Stimulated activated CD4-positive, alpha-beta T cell treated with anti-CD3 and anti-CD28 coated beads, Interleukin-1b, Interleukin-23, amount 100 ng/mL, for 4 hours (primary cell): ENCODE results near the gene SNAPC2.
"Not testable (repeated sequence)": the region's sequence is repeated elsewhere in the genome, so short reads cannot be mapped to it uniquely, and the experiment has no call there.

Source experiments
- DNase-seq, 2 donors: peaks; one replicate each; pipeline ENCODE4 v3.0.0-alpha.2; 2020; ENCODE audit warnings: low read depth in 2 of 2

Gene SNAPC2

DNA sequence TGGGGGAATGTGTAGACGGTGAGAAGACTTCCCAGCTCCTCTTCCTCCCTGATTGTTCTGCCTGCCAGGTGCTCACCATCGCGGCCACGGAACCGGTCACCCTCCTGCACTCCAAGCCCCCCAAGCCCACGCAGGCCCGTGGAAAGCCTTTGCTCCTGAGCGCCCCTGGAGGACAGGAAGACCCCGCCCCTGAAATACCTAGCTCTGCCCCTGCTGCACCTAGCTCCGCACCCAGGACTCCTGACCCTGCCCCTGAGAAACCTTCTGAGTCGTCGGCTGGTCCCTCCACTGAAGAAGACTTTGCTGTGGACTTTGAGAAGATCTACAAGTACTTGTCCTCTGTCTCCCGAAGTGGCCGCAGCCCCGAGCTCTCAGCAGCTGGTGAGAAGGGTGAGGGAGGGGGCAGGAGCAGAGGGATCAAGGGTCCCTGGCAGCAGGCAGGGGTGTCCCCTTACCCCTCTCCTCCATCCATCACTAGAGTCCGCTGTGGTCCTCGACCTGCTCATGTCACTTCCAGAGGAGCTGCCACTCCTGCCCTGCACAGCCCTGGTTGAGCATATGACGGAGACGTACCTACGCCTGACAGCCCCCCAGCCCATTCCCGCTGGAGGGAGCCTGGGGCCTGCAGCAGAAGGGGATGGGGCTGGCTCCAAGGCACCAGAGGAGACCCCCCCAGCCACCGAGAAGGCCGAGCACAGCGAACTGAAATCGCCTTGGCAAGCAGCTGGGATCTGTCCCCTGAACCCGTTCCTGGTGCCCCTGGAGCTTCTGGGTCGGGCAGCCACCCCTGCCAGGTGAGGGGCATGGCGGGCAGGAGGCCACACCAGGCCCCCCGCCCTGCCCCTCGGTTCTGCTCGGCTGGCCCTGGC is 2.1 kb downstream of the SNAPC2 start:
- DNase-seq: no peak

DNA sequence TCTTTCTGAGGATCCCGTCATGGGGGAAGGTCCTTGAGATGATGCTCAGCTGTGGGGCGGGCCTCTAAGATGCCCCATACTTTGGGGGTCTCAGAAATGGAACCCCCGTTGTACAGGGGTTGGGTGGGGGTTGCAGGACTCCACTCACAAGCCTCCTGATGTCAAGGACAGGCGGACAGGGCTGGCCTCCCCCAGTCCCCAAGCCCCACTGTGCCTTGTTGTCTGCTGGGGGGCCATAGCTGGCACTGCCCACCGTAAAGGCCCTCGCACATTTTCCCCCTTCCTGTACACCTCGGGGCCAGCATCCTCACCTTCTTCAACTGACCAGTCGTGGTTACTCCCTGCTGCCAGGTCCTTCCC is 2.7 kb downstream of the SNAPC2 start:
- no peak for DNase-seq

DNA sequence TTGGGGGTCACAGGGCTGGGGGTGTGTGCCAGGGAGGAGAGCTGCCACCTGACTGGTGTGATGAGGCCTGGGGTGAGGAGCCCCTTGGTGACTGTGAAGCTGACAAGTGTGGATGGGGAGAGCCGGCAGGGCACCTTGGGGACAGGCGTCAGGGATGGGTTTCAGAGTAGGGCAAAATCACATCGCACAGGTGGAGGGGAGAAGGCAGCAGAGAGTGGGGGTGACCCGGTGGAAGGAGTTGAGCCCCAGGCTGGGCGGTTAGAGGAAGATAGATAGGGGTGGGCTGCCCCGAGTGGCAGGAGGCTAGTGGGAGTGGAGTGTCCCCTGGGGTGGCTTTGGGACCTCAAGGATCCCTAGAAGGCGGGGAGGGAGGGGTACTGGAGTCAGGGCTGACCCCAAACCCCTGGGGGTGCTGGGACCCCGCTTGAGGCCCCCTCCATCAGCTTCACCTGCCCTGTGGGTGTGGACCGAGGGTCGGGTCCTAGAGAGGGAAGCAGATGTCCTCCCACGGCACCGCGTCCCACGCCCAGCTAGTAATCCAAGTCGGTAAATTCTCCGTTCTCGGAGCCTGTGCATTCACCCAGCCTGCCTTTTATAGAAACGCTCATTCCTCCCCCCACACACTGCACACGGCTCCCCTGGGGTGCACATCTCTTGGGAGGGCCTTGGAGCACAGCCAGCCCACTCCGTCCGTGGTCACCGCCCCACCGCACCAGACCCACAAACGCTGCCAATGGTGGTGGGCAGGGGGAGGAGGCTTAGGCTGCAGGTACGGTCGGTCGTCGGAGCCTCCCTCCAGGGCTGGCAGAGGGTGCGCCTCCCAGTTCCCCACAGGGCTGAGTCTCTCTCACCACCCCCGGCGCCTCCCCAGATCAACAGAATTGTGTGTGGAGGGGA is 3.4 kb downstream of the SNAPC2 start:
- no peak for DNase-seq

DNA sequence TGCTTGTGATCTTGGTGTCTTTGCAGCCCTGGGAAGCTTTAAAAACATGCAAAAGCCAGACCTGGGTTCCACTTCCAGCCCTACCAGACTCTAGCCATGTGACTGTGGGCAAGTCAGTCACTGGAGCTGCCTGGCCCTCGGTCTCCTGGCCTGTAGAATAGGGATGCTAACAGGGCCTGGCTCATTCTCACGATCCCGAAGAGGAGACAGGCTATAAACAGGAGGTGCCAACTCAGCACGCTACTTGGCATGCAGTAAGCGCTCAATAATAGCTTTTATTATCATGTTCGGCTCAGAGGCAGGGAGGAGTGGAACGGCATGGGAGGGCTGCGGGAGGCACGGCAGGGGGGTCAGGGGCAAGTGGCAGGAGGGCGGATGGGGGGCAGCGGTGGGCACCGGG is 4.1 kb downstream of the SNAPC2 start:
- DNase-seq: no peak

DNA sequence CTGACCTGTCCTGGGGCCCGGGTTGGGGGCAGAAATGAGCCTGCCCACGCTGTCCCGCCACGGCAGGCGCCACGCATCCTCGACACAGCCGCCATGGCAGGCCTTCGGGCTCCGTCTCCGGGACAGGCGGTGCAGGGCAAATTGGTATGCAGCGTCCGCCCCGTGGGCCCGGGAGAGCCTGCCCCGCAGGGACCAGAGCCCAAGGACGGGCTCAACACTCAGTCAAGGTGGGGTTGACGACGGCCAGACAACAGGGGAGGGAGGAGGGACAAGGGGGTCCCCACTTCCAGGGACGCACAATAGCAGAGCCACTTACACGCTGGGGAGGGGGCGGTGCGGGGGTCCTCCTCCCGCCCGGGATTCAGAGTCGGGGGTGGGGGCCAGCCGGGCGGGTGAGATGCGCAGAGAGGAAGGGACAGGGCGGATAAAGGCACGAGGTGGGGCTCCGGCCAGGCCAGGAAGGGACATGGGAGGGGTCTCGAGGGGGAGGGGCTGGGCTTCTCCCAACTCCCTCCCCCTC is 4.6 kb downstream of the SNAPC2 start:
- DNase-seq: no peak

DNA sequence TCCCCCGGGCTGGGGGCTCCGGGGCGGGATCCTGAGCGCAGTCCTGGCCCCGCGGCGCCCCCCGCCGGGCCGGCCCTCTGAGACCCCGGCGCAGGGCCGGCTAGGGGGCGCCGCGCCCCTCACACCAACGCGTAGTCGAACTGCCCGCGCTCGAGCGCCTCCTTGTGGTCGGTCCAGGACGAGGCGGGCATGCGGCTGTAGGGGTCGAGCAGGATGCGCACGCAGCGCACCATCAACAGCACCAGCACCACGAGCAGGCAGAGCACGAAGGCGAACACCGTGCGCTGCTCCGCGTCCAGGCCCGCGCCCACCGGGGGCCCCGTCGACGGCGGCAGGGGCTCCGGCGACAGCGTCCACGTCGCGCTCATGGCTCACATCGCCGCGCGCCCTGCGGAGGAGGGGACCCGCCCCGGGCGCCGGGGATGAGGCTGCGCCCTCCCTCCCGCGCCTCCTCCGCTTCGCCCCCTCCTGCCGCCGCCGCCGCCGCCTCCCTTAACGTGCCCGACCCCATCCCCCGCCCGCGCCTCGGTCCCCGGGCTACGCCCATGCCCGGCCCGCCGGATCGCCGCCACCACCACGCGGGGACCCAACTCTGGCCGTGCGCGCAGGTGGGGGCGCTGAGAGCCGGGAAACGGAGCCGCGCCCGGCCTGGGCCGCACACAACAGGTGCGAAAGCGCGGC is 5.2 kb downstream of the SNAPC2 start:
- peak; percentile 70 to 72 for DNase-seq

DNA sequence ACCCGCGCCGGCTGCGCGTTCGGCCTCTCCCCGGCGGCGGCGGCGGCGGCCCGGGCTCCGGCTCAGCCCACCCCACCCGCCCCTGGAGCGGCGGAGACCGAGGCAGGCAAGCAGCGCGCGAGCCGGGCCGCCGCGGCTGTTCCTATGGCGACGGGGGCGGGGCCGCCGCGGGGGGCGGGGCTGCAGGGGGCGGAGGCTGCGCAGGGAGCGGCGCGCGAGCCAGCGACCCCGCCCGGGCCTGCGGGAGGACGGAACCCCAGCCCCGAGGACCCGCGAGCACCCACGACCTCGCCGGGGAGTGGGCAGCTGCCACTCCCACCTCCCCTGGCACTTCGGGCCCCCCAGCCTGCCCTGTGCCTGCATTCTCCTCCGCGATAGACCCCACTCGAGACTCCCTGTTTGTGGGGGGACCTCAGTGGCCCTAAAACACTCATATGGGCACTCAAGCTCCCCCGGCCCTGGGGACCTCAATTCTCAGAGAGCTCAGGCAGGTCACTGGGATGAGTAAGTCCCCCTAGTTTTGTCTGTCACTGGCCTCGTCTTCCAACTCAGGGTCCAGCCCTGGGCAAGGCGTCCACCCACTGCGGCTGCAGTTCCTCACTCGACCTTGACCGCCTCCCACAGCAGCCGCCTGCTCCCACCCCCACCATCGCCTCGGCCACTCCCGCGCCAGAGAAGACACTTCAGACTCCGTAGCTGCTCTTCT is 6.0 kb downstream of the SNAPC2 start, which contains the start of gene CTXN1:
TSS of gene CTXN1 (minus strand) at position 115 of the 706 bp plus-strand sequence. CDS start 597 bp downstream, outside the sequence.
- DNase-seq: peak; percentile 78 to 82

DNA sequence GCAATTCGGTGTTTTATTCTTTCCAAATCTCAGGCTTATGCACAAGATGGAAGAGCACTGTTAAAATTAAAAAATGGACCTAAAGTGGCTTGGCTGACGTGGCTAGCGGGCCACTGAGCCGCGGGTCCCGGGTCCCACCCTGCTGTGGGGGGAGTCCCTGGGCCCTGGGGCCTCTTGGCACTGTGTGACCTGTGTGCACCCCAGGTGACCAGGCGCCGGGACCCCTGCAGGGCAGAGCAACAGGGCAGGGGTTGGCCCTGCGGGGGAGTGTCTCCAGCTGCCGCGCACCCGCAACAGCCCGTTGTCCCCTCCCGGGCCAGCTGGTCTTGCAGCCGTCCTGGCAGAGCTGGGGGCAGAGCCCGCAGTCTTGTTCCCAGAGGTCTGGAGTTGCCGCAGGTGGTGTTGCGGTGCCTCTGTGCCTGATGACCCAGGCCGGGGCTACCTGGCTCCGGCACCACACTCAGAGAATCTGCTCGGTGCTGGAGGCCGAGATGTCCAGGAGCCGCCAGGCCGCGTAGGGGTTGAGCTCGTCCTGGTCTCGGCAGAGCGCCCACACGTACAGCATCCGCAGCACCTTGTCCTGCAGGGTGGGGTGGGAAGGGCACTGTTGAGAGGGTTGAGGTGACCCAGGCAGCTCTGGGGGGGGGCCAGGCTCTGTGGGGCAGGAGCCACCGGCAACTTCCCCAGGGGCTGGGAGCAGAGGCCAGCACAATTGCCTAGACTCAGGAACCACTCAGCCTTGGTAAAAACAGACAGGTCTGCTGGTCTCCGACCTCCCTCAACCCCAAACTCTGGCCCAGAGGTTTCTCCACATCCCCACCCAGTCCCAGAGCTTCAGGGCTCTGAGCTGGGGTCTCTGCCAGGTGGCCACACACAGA is 6.8 kb downstream of the SNAPC2 start:
- DNase-seq: no peak

DNA sequence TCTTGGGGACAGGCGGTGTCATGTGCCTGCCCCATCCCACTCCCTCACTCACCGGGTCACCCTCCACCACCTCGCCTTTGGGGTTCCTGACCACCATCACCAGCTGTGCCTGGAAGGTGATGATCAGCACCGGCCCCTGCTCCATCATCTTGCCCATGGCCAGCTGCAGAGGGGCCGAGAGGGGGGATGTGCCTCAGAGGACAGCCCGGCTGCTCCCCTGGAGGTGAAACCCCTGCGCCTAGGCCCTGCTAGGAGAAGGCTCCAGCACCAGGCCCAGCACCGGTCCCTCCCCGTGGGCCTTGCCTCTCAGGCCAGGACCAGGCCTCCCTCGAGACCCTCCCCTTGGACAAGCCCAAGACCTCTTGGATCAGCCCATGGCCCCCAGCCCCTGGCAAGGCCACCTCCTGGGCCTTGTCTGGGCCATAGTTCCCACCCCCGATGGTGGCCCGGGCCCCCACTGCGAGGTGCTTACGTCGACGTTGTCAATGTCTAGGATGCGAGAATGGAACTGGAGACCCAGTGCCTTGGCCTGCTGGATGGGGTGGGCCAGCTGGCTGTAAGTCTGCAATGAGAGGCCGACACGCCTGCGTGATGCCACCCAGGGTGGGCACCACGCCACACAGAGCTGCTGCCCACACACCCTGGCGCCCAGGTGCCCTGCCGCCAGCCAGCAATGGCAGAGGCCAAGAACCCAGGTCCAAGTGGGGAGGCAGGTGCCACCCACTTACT is 7.6 kb downstream of the SNAPC2 start:
- no peak for DNase-seq

DNA sequence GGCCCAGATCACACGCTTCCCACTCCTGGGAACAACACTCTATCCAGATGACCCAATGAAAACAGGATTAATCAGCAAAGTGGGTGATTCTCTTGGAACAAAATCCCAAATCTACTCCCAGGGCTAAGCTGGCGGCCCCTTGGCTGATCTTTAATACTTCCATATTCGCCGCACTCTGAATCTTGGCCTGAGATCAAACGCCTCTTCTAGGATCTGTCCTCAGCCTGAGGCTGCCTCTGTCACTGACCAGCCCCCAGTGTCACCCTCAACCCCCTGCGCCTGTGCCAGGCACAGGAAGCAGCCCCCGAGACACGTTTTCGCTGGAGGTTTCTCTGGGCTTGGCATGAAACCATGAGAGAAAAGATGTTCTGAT is 8.2 kb downstream of the SNAPC2 start:
- DNase-seq: no peak

DNA sequence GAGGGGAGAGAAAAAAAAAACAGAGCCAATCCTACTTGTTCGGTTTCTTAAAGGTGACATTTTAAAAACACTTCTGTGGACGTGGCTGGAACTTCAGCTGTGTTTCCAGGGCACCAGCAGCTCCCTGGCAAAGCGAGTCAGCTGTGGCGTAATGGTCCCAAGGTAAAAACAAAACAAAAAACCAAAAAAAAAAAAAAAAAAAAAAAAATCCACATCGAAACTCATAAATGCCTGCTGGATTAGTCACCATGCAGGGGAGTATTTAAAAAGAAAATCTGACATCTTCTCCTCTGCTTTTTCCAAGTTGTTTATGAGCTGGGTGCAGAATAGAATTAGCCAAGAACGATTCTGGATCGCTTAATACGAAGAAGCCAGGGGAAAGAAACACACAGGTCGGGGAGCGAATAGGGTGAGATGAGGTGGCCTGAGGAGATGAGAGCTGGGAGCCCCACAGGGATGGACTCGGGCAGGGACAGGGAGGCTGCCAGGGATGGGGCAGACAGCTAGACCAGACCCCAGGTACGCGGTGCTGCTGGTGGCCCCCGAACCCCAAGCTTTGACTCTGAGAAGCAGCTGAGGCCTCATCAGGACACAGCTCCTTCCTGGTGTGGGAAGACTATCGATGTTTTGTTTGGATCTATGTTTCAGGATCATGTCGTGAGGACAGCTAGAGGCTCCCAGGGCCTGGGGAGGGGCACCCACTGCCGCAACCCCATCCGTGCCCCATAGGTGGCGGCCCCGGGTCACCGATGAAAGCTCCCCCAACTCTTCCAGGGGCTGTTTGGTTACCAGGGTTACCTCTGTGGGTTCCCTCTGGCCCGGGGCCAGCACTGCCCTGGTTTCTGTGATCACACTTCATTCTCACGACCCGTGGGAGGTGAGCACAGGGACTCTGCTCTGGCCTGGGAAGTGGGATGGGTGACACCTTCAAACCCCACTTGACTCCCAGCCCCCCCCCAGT is 8.9 kb downstream of the SNAPC2 start:
- DNase-seq: no peak

DNA sequence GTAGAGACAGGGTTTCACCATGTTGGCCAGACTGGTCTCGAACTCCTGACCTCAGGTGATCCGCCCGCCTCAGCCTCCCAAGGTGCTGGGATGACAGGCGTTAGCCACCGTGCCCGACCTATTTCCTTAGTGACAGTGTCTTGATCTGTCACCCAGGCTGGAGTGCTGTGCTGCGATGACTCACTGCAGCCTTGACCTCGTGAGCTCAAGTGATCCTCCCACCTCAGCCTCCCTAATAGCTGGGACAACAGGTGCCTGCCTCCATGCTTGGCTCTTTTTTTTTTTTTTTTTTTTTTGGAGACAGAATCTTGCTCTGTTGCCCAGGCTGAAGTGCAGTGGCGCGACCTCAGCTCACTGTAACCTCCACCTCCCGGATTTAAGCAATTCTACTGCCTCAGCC is 9.9 kb downstream of the SNAPC2 start:
- not testable (repeated sequence) for DNase-seq

DNA sequence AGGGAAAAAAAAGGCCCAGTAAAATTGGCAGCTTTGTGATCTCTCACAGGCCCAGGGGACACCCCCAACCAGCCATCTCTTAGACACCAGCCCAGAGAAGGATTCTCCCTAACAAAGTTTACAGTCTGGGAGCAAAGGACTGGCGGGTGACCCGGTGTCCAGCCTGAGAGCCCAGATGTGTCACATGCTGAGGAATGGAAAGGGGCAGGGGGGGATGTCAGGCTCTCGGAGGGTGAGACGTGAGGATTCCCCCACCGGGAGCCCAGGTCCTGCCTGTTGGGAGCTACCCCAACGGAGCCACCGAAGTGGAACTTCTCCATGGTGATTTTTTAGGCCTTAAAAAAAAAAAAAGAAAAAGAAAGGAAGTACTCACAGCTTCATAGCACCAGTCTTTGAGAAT is 10.6 kb downstream of the SNAPC2 start:
- DNase-seq: no peak

DNA sequence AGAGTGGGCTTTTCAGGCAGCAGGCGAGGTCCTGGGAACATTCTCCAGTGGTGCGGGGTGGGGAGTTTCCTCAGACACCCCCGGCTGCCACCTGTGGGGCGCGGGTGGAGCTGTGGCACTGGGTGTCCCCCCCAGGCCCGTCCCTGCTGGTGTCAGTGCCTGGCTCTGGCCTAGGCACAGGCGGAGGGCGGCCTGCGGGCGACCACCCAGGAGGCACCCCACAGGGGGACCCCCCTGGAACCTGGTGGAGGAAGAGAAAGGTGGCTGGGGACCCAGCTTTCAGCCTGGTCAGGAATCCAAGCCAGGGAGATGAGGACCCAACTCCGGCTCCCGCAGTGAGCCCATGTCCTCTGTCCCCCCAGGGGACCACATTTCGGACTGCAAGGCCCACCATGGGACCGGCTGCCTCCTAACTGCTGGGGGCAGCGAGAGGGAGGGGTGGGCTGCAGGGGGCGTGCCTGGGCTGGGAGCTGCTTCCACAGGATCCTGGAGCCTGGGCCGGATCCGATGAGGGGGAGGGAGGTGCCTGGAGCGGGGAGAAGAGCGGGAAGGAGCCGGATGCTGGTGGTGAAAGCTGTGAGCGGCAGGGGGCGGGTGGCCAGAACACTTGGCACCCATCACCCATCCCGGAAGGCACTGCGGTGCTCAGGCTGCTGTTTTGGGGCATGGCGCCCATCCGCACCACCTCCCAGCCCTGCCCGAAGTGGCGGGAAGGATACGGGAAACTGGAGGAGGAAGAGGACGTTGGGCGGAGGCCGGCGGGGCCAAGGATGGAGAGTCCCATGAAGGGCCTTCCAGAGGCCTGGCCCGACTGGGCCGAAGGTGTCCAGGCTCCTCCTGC is 11.3 kb downstream of the SNAPC2 start:
- no peak for DNase-seq

DNA sequence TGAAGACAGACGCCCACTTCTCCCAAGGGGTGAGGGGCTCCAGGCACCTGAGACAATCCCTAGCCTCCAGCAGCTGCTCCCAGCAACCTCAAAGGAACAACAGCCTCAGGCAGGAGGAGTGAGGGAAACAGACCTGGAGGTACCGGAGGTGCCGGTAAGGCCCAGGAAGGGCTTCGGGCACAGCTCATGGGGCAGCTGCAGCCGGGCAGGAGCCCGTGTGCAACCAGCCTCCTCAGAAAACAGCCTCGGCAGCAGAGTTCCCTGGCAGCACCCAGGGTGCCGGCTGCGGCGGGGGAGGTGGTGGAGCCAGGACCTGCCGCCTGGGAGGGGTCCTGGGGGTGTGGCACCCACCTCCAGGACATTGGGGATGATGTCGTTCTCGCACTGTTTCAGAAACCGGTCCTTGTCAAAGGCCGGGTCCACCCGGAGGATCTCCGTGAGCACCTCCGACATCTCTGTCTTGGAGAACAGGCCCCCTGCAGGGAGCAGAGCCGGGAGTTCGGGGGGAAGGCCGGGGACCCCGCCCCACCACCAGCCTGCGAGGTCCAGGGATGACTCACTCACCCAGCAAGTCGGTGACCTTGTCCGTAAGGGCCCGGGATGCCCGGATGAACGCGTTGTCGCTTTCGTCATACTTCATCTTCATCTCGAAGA is 12.3 kb downstream of the SNAPC2 start:
- DNase-seq: no peak

DNA sequence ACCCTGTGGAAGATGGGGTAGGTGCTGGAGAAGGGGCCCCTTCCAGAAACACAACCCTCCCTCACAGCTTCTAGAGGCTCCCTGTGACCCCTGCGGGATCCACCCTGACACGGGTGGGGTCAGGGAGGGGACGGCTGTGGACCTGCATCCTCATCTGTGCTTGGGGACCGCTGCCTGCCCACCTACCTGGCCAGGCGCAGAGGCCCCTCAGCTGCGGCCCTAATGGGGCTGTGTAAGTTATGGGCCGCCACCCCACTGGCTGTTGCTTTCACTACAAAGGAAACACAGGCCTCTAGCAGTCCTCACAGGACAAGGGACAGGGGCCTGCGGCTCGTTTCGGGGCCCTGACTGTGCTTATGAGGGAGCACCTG is 12.8 kb downstream of the SNAPC2 start:
- DNase-seq: no peak

DNA sequence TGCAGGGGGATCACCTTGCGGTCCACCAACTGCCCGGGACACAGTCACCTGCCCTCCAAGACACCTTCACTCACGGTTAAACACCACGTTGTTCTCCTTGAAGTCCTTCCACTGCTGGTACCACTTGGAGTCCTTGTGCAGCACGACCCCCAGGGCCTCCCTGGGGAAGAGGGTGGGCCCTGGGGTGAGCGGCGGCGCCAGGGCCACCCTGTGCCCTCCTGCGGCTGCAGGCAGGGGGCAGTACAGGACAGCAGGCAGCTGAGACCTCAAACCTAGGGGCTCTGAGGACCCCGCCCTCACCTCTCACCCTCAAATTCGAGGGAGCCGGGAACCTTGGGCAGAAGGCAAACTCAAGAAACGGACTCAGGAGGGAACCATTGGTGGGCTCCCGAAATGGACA is 13.3 kb downstream of the SNAPC2 start:
- no peak for DNase-seq
